MM.1S (cell line): ENCODE results near the gene PCDH8.

ENCODE experiments used
- DNase-seq: peaks from one replicate; pipeline ENCODE4 v3.0.0-alpha.2; 2015
- H2AFZ ChIP-seq: fragments of 300-600 bp; sonication (generic); 2 replicates; pipeline ENCODE4 v1.6.0; 2016; ENCODE audit warnings: antibody characterized with exemption, low read length
- H3F3A ChIP-seq: fragments of 300-600 bp; sonication (generic); 2 replicates; pipeline ENCODE4 v1.6.1; 2016; ENCODE audit warnings: mild to moderate bottlenecking, antibody characterized with exemption, low read length, moderate library complexity, mixed read lengths; ENCODE audit not compliant: insufficient read depth
- H3K27ac ChIP-seq: fragments of 300-600 bp; sonication (generic); 2 replicates; pipeline ENCODE4 v1.5.1; 2016; ENCODE audit warnings: mild to moderate bottlenecking, low read length
- H3K27me3 ChIP-seq: fragments of 300-600 bp; sonication (generic); replicated peaks from 2 replicates; pipeline ENCODE4 v1.6.0; 2016; ENCODE audit warnings: low read length; ENCODE audit not compliant: insufficient read depth
- H3K36me3 ChIP-seq: fragments of 300-600 bp; sonication (generic); replicated peaks from 2 replicates; pipeline ENCODE4 v1.6.1; 2016; ENCODE audit warnings: mild to moderate bottlenecking, low read length, mixed read lengths; ENCODE audit not compliant: insufficient read depth
- H3K4me1 ChIP-seq: fragments of 300-600 bp; sonication (generic); 2 replicates; pipeline ENCODE4 v1.6.1; 2016; ENCODE audit warnings: low read length, mixed read lengths
- H3K4me2 ChIP-seq: fragments of 300-600 bp; sonication (generic); 2 replicates; pipeline ENCODE4 v1.6.0; 2016; ENCODE audit warnings: low read depth, low read length
- H3K4me3 ChIP-seq: fragments of 300-600 bp; sonication (generic); 2 replicates; pipeline ENCODE4 v1.5.1; 2016; ENCODE audit warnings: low read length, mixed read lengths
- H3K79me2 ChIP-seq: fragments of 300-600 bp; sonication (generic); 2 replicates; pipeline ENCODE4 v1.6.1; 2016; ENCODE audit warnings: mixed run types, low read length, mixed read lengths
- H3K9ac ChIP-seq: fragments of 300-600 bp; sonication (generic); 2 replicates; pipeline ENCODE4 v1.6.1; 2016; ENCODE audit warnings: low read length, mixed read lengths
- H3K9me2 ChIP-seq: fragments of 300-600 bp; sonication (generic); replicated peaks from 2 replicates; pipeline ENCODE4 v1.6.1; 2016; ENCODE audit warnings: mild to moderate bottlenecking, low read length, mixed read lengths; ENCODE audit not compliant: insufficient read depth
- H3K9me3 ChIP-seq: fragments of 300-600 bp; sonication (generic); replicated peaks from 2 replicates; pipeline ENCODE4 v1.6.1; 2016; ENCODE audit warnings: mild to moderate bottlenecking, low read length, mixed read lengths; ENCODE audit not compliant: insufficient read depth
- H4K20me1 ChIP-seq: fragments of 300-600 bp; sonication (generic); 2 replicates; pipeline ENCODE4 v1.6.1; 2016; ENCODE audit warnings: mild to moderate bottlenecking, low read length, moderate library complexity, mixed read lengths; ENCODE audit not compliant: insufficient read depth
- EZH2 ChIP-seq: fragments of 300-600 bp; sonication (generic); optimal IDR thresholded peaks from 2 replicates; pipeline ENCODE3; 2017; ENCODE audit warnings: low read depth, mild to moderate bottlenecking, antibody characterized with exemption, low read length, mixed read lengths
- EZH2phosphoT487 ChIP-seq: fragments of 300-600 bp; sonication (generic); IDR thresholded peaks from 2 replicates; pipeline ENCODE4 v1.6.1; 2018; ENCODE audit warnings: antibody characterized with exemption, low read length
- TF ChIP-seq, protein P1 (sequence below): fragments of 300-600 bp; sonication (generic); IDR thresholded peaks from 2 replicates; pipeline ENCODE4 v1.5.1; 2016; ENCODE audit warnings: antibody characterized with exemption, low read length, mixed read lengths

The PCDH8 gene

DNA sequence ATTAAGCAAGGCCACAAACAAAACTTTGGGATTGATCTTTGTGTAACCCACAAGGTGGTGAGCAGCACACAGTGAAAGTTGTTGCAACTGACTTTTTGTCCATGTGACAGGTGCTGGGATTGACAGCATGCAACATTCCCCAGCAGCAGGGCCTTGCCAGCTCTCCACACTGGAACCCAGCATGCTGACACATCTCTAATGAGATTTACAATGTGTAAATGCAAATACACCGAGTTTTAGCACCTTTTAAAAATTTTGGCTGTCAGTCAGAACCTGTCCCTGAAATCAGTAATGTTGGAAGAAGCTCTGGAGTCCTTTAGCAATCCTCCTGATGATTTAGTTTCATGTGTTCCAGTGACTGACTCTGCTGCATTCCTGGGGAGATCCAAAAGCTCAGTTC is 16.5 kb upstream of the PCDH8 start:
- no peak overlapping the region for H3K4me2 ChIP-seq
- no peaks in the 10 kb centered on the region for H4K20me1 ChIP-seq
- H3K9me2 ChIP-seq, result no peaks in the 10 kb centered on the region
- no peaks in the 10 kb centered on the region for H3K27me3 ChIP-seq
- H2AFZ ChIP-seq, result no peak overlapping the region
- no peak overlapping the region for H3K4me3 ChIP-seq
- H3K36me3 ChIP-seq, result no peaks in the 10 kb centered on the region
- H3K27ac ChIP-seq, result no peak overlapping the region
- H3K4me1 ChIP-seq, result peaks cover 41% of the 10 kb centered on the region
- DNase-seq, result no peak
- no peak overlapping the region for H3K9ac ChIP-seq
- peaks cover 32% of the 10 kb centered on the region for H3F3A ChIP-seq
- no peaks in the 10 kb centered on the region for H3K9me3 ChIP-seq
- TF ChIP-seq, protein P1, sequence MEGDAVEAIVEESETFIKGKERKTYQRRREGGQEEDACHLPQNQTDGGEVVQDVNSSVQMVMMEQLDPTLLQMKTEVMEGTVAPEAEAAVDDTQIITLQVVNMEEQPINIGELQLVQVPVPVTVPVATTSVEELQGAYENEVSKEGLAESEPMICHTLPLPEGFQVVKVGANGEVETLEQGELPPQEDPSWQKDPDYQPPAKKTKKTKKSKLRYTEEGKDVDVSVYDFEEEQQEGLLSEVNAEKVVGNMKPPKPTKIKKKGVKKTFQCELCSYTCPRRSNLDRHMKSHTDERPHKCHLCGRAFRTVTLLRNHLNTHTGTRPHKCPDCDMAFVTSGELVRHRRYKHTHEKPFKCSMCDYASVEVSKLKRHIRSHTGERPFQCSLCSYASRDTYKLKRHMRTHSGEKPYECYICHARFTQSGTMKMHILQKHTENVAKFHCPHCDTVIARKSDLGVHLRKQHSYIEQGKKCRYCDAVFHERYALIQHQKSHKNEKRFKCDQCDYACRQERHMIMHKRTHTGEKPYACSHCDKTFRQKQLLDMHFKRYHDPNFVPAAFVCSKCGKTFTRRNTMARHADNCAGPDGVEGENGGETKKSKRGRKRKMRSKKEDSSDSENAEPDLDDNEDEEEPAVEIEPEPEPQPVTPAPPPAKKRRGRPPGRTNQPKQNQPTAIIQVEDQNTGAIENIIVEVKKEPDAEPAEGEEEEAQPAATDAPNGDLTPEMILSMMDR, result no peak
- TF ChIP-seq EZH2 (no peak), EZH2phosphoT487 (no peak)
- no peaks in the 10 kb centered on the region for H3K79me2 ChIP-seq

DNA sequence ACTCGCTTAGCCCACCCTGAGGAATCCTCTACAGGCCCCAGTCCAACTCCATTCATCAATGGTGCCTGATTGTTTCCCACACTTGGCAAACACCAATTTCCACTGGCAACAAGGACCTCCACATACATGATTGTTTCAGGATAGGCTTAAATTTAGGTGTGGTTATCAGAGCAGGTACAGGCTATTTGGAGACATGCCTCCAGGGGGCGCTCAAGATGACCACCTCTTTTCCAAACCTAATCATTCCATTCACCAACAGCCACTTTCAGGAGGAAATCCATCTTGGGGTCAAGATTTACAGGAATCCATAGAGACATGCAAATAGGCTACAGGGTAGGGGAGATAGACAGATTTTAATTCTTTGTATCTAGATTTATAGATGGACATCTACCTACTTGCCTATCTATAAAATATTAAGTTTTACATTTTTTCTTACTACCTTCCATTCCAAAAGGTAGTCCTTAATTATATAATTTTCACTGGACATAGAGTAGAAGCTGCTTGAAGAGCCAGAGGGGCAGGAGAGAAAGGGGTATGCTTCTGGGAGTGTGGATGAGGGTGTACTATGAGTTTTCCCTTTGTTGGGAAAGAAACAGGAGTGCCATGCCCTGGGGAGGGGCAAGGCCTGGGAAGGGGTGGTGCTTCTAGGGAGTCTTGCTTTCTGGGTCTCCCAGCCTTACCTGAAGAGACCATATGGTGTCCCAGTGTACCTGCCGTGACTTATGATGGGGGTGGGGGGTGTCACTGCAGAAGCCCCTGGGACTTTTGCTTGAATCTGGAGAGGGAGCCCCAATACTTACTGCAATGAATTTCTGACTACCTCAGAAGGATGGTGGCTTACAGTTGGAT is 14.1 kb upstream of the PCDH8 start:
- Histone ChIP-seq H3K27me3 (no peaks in the 10 kb centered on the region), H3K9ac (no peak overlapping the region), H3K9me2 (no peaks in the 10 kb centered on the region), H3K4me2 (no peak overlapping the region), H3K4me3 (no peak overlapping the region), H2AFZ (no peak overlapping the region), H3K79me2 (no peaks in the 10 kb centered on the region), H3K36me3 (no peaks in the 10 kb centered on the region), H3F3A (peaks cover 9% of the 10 kb centered on the region), H3K9me3 (no peaks in the 10 kb centered on the region), H4K20me1 (no peaks in the 10 kb centered on the region), H3K27ac (no peak overlapping the region), H3K4me1 (peaks cover 21% of the 10 kb centered on the region)
- TF ChIP-seq, protein P1, result peak; percentile 60
- TF ChIP-seq EZH2phosphoT487, result no peak
- DNase-seq, result no peak

DNA sequence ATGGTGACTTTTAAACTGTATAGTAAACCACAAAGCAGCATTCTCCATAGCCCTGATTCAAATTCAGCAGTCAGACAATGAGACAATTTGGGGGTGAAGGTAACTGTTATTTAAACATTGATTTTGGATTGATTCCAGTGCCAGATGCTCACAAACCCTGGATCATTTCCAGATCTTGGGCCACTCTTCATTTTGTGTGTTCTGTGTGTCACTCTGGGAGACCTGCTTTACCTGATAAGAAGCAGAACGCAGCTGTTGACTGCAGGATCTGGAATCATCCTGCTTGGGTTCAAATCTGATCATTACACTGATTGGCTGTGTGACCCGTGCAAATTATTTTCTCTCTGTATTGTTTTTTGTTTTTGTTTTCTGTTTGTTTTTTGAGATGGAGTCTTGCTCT is 4.0 kb upstream of the PCDH8 start:
- Histone ChIP-seq H3K9me3 (no peaks in the 10 kb centered on the region), H3K36me3 (no peaks in the 10 kb centered on the region), H2AFZ (no peak overlapping the region), H3K27ac (peak overlapping the region; percentile 99; the same call in 1 of the 2 replicates), H3K4me2 (no peak overlapping the region; the same call in 1 of the 2 replicates), H3F3A (peaks cover 13% of the 10 kb centered on the region), H3K9ac (no peak overlapping the region), H3K4me1 (peaks cover 8% of the 10 kb centered on the region), H3K79me2 (no peaks in the 10 kb centered on the region), H4K20me1 (no peaks in the 10 kb centered on the region), H3K27me3 (no peaks in the 10 kb centered on the region), H3K4me3 (no peak overlapping the region), H3K9me2 (no peaks in the 10 kb centered on the region)
- DNase-seq, result no peak
- no peak for TF ChIP-seq EZH2phosphoT487
- no peak for TF ChIP-seq EZH2
- TF ChIP-seq, protein P1, result no peak
